Central memory CD4-positive, alpha-beta T cell (primary cell): ENCODE results near the gene TERC.
"Not testable (repeated sequence)": the region's sequence is repeated elsewhere in the genome, so short reads cannot be mapped to it uniquely, and the experiment has no call there.

ENCODE experiments used
- DNase-seq: peaks from one replicate; pipeline ENCODE4 v3.0.0; 2022

TERC gene

GRCh38 chr3:169771497-169772304, 6.8 kb upstream of the TERC start:
- peak; percentile 83 for DNase-seq

GRCh38 chr3:169769287-169770181, 4.7 kb upstream of the TERC start, which contains the start of gene ACTRT3:
ACTRT3 (minus strand) TSS chr3:169769561; CDS start chr3:169769520, 41 bp downstream.
- DNase-seq: peak; percentile 51

- DNase-seq: peak; percentile 69
These were observed 463 bp downstream of the TERC start for GRCh38 chr3:169764312-169764881.

GRCh38 chr3:169760479-169760878, 4.4 kb downstream of the TERC start:
- DNase-seq: no peak

GRCh38 chr3:169759256-169759655, 5.6 kb downstream of the TERC start:
- DNase-seq: peak; percentile 19

GRCh38 chr3:169758359-169758994, 6.4 kb downstream of the TERC start:
- no peak for DNase-seq

GRCh38 chr3:169755488-169755887, 9.4 kb downstream of the TERC start:
- no peak for DNase-seq

- DNase-seq: no peak
These were observed 10.1 kb downstream of the TERC start for GRCh38 chr3:169754711-169755110.

- DNase-seq: no peak
These were observed 13.0 kb downstream of the TERC start for GRCh38 chr3:169751875-169752274.

- no peak for DNase-seq
These were observed 14.2 kb downstream of the TERC start for GRCh38 chr3:169750665-169751064.

- no peak for DNase-seq
These were observed 16.2 kb downstream of the TERC start for GRCh38 chr3:169748670-169749069.

GRCh38 chr3:169746924-169747323, 17.9 kb downstream of the TERC start:
- DNase-seq: no peak

GRCh38 chr3:169744366-169745054, 20.4 kb downstream of the TERC start:
- DNase-seq: no peak

GRCh38 chr3:169739067-169739466, 25.8 kb downstream of the TERC start:
- no peak for DNase-seq

GRCh38 chr3:169731857-169732256, 33.0 kb downstream of the TERC start:
- not testable (repeated sequence) for DNase-seq

- no peak for DNase-seq
These were observed 42.1 kb downstream of the TERC start for GRCh38 chr3:169722724-169723123.

GRCh38 chr3:169718415-169718814, 46.4 kb downstream of the TERC start:
- not testable (repeated sequence) for DNase-seq
